GM23248 (cell line): Measurements from ENCODE around the gene TWIST2.

Experiments used
- EZH2 ChIP-seq: fragments of 200-600 bp; sonication (generic); IDR thresholded peaks from 2 replicates; pipeline ENCODE4 v1.6.1; 2018; ENCODE audit warnings: antibody characterized with exemption, mild to moderate bottlenecking; ENCODE audit not compliant: insufficient read depth, poor library complexity, severe bottlenecking
- EZH2phosphoT487 ChIP-seq: fragments of 200-600 bp; sonication (generic); IDR thresholded peaks from 2 replicates; pipeline ENCODE4 v1.6.1; 2018; ENCODE audit warnings: antibody characterized with exemption, moderate library complexity, mild to moderate bottlenecking, low read depth; ENCODE audit not compliant: insufficient read depth

- TF ChIP-seq EZH2 (no peak), EZH2phosphoT487 (no peak)
Measured at GRCh38 chr2:238869293-238870124, 21.6 kb downstream of the TWIST2 start.
